Stimulated activated CD8-positive, alpha-beta memory T cell treated with anti-CD3 and anti-CD28 coated beads, Interleukin-7, amount 100 ng/mL, for 48 hours (primary cell): ENCODE data around the gene NEK4.

ENCODE experiments used
- DNase-seq, 2 donors: peaks; one replicate each; pipeline ENCODE4 v3.0.0-alpha.2; 2020; ENCODE audit warnings: low read depth in 1 of 2; ENCODE audit errors: extremely low read depth in 1 of 2

The NEK4 gene

DNA sequence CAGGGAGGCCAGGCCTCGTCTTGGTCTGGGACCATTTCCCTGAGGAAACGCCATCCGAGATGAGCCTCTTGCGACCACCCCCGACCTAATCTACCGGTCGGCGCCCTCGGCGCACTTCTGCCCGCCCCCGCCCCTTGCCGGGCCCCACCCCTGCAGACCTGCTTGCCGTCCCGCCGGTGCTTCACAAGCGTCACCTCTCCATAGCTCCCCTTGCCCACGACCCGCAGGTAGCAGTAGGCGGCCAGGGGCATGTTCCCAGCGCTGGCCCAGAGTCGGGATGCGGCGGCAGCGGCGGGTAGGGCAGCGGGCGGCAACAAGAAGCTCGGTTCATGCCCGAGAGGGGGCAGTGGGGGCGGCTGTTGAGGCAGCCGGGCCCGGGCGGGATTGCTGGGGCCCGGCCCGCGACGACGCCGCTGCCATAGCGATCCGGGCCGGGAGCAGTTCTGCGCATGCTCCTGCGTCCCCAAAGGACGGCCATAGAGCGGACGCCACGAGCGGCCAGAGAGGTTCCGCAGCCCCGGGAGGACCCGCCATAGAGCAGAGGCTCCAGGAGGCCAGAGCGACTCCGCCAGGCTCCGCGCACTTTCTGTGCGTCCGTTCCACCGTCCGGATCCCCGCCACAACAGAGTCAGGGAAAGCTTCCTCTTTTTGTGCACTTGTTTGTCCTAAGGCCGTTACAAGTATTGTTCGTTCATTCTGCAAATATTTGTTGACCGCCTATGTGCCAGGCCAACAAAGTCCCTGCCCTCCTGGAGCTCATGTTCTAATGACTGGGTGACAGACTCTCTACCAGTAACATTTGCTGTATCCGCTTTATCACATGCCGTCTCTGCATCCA, at the start of gene NEK4:
Gene NEK4 (minus strand): TSS at position 445 of the 838 bp plus-strand sequence. CDS start 194 bp downstream, at position 251.
- peak; percentile 81 to 87 for DNase-seq

DNA sequence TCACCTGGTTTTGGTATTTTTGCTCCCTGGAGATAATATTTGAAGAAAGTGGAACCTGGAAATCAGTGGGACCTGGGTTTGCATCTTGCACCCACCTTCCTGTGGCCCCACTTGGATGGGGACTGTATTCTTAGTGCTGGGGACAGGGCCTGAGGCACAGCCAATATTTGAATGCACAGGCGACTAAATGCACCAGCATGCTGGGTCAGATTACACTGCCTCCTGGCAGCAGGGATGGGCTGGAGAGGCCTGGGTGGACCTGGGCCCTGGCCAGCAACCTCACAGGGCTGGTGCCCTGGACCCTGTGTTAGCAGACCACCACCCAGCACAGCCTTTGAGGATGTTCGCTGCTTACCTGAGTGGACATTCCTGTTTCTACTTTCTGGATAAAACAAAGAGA, 49.2 kb upstream of the NEK4 start:
- no peak for DNase-seq

DNA sequence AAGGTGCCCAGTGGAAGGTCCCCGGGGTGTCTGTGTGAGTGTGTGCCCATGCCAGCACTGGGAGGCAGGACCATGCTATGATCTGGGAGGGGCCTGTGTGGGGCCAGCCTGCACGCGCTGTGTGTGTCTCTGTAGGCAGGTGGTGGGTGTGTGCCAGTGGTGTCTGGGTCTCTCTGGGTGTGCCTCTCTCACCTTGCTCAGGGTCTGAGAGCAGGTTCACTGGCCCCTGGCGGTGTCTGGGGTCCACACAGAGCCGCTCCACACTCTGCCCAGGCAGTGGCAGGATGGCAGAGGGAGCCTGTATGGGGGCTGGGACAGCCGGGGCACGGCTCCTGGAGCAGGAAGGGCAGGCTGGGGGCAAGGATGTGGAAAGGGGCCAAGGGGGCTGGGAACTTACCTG, 47.1 kb upstream of the NEK4 start:
- DNase-seq = no peak

DNA sequence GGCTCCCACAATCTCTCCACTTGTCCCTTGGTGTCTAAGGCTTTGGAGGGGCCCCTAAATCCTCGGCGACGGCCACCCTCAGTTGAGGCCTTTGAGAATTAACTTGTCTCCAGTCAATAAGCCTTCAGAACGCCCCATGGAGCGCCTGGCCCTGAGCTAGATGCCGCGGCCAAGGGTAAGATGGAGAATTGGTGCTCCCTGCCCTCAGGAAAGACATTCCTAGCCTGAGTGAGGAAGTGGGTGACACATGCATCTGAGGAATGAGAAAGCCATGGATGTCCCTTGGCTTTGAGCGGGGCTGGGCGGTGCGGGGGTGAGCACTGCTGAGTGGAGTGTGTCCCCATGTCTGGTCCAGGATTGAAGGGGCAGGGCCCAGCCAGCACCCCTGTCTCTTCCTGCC, 46.5 kb upstream of the NEK4 start:
- no peak for DNase-seq

DNA sequence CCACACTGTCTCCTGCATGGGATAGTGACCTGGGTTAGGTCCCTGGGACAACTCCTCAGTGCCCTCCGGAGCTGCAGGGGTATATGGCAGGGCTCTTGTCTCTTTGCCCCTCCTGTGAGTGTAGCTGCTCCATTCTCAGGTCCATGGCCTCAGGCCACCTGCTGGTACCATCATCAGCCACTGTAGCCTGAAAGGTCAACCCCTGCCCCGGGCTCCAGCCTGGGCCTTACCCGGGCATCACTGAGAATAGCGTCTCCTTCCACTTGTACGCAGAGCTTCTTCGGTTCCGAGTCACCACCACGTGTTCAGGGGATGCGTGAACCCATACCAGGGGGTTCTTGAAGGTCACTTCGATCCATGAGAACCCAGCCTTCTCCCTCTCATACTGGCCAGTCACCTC, 45.9 kb upstream of the NEK4 start:
- DNase-seq = no peak

DNA sequence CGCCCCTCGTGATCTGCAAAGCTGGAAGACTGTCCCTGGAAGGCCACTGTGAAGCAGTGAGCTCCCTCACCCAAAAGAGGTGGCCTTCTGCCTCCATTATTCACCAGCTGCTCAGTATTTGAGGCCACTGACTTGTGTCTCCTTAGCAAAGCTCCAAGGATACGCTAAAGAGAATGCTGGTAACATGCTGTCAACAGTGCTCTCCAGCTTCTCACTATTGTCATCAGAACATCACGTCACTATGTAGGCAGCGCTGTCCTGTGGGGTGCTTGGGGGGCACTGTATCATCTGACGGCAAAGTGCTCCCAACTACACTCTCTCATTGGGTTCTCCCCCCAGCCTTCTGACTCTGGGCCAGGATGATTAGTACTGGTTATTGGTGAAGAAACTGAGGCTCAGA, 45.5 kb upstream of the NEK4 start:
- no peak for DNase-seq

DNA sequence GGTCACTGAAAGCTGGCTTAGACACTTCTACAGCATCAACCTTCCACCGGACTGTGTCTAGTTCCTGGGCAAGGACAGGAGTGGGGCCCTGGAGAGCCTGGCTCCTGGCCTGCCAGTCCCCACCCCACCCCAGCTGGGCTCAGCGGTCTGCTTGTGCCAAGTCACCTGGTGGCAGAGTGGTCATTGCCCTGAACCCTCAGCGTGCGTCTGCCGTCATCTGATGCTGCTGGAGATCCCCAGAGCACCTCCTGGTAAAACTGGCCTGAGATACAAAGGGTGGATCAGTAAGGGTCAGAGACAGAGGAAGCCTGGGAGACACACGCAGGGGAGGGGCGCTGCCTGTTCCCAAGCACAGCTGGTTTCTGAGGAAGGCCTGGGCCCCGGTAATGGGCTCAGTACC, 43.1 kb upstream of the NEK4 start:
- DNase-seq = no peak

DNA sequence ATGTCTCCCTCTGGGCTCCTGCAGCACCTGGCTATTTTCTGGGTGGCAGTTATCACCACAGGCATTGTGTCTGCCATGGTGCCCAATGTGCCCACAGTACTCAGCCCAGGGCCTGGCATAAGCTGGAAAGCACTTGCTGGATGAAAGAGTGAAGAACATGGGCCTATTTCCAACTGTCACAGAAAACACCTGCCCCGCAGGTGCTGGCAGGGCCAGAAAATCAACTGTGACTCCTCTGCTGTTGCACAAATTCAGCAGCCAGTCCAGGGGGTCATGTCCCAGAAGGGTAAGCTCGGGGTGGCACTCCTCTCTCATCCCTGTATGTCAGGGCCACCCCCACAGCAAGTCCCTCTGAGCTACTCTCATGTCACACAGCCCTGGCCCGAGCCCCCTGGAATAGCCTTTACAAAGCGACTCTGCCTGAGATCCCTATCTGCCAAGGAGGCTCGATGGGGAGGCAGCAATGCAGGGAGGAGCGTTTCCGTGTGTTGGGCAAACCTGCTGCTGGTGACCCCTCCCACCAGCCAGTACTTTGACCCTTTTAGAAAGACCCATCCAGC, 40.8 kb upstream of the NEK4 start:
- no peak for DNase-seq

DNA sequence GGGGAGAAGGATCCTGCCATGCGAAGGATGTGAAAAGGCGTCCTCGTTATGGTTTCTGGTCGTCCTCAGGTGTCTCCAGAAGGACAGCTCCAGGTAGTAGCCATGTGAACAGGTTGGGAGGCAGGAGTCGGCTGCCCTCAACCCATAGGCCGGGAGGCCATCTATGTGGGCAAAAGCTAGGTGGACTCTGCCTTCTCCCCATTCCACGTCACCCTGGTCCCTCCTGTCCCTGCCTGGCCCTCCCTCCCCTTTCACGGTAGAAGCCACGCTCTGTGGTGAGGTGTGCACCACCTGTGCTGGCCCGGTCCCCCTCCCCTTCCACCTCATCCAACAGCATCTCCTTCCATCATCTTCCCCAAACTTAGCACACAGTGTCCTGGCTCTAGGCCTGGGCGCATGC, 40.2 kb upstream of the NEK4 start:
- no peak for DNase-seq

DNA sequence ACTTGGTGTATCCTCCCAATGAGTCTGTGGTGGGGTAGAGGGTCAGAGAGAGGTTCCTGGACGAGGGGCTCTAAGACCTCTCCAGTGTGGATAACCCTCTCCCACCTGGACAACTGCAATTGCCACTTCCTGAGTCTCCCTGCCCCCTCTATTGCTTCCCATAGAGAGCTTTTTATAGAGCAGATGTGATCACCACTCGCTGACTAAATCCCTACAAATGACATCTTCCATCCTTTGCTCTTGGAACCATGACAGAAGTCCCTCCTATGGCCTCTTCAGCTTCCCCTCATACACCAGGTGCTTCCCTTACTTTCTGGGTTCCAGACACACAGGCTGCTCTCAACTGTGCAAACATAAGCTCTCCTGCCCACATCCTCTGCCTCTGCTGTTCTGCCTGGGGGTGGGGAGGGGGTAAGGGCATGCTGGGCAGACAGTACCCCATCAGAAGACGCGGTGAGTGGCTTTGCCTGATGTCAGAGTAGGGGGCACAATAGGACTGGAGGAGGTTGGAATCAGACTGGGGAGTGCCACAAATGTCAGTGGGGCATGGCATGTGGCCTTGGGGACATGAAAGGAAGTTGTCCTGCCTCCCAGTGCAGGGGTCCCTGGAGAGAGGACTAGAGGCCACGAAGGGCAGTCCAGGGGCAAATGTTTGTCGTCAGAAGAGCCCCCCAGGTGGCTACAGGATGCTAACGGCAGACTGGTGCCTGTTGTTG, 39.1 kb upstream of the NEK4 start:
- DNase-seq = no peak

DNA sequence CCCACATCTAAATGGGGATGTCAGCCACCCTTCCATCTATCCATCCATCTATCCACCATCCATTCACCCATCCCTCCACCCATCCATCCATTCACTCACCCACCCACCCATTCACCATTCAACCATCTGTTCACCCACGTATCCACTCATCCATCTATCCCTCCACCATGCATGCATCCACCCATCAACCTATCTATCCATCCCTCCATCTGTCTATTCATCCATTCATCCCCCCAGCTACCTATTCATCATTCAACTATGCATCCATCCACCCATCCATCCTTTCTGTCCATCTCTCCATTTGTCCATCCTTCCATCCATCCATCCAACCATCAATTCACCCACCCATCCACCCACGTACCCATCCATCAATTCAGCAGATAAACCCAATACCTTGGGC, 38.4 kb upstream of the NEK4 start:
- no peak for DNase-seq

DNA sequence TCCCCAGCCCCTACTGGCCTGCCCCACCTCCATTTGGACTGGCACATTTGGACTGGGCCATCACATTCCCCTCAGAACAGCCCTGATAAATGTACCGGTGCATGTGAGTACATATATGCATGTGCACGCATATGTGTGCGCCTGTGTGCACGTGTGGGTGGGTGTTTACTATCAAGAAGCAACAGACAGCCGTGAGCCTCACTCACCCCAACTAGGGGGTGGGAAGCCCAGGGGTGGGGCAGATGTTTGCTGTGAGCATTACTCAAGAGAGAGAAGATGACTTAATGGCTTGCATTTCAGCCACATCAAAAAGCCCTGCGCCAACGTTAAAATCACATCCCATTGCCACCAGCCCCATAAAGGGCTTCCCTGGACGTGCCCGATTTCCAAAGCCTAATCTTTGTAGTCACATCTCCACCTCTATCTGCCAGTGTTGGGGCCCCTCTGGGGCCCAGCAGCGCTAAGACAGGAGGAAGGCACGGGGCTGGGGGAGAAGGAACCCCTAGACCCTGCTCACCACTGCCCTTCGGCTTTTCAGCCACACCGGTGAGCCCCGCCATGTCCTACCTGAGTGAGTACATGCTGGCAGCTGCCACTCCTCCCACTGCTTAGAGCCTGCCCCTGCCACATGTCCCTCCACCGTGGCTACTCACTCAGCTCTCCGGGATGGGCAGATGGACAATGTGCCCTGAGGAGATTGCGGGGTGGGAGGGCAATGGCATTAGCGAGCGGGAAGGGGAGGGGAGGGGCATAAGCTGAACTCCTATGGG, 34.7 kb upstream of the NEK4 start:
- no peak for DNase-seq

DNA sequence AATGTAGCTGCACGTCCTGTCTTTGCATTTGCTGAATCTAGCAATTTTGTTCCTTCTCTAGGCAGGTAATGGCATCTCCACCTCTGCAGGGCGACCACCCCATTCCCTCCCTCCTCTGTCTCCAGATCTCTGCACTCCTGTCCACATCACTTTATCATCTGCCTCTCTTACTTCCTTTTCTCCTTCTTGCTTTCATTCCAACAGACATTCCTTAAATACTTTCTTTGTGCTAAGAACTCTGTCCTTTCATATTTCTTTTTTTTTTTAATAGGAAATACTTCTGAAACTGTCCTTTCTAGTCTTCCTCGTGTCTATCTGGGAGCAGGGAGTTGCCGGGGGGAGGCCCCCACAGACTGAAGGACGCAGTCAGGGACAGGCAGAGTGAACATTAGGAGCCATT, 31.1 kb upstream of the NEK4 start:
- DNase-seq = no peak

DNA sequence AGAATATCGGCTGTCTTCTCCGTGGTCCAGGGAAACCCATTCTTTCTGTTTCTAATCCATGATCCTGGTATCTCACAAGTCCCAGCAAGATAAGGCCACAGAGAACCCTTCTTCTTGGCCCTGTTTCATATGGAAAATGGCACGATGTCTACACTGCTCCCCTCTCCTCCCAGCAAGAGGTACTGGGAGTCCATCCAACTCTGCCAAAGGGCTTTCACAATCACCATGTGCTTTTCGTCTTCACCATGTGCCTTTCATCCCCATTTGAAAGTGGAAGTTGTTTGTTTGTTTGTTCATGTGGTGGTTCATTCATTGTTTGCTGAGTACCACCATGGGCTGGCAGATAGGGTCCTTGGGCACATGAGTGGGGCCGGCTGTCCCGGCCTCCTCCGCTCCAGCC, 29.3 kb upstream of the NEK4 start:
- no peak for DNase-seq

DNA sequence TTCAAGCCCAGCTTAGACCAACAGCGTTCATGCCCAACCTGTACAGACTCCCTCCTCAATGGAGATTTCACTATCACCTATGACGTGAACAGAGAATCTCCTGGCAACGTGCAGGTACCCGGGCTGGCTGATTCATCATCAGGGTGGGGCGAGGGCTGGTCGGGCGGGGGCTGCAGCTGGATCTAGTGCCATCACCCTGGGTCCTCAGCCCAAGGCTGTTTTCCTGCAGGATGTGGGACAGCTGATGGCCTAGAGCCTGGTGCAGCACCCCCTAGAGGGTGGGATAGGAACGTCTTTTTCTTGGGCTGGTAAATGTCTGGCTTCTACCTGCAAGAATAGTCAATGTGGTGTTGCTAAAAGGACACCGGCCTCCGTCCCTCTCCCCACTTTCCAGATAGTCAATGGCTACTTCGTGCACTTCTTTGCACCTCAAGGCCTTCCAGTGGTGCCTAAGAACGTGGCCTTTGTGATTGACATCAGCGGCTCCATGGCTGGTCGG, 28.3 kb upstream of the NEK4 start:
- DNase-seq = peak in 1 of 2 donors; percentile 7

DNA sequence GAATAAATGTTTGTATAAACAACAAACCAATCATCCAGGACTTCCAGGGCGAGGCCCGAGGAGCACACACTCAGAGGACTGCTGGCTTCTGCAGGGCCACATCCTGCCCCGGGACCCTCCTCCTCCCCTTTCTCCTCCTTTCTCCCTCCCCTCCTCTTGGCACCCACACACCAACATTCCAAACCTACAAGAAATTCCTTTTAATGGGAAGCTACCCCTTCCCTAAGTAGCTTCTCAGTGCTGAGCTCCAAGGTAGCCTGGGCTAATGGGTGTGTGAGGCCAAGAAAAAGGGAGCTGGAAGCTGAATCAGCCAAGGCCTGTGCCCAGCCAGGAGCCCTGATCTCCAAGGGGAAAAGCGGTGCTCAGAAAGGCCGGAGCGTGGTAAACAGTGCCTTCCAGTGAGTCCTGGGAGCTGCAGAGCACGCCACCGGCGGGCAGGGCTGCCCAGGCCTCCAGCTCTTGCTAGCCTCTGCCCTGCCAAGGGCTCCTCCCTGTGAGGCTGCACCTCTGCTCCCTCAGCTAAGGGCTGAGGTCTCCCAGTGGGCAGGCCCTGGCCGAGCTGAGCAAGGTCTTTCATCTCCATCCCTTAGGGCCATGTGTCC, 27.7 kb upstream of the NEK4 start:
- DNase-seq = no peak

DNA sequence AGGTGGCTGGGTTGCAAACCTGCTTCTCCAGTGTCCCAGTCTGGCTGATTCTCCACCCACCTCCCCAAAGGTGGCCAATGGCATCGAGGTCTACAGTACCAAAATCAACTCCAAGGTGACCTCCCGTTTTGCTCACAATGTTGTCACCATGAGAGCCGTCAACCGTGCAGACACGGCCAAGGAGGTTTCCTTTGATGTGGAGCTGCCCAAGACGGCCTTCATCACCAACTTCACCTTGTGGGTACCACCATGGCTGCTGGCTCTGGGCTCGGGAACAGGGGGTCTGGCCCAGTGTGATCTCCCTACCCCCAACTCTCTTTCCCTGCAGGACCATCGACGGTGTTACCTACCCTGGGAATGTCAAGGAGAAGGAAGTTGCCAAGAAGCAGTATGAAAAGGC, 25.7 kb upstream of the NEK4 start:
- DNase-seq = no peak

DNA sequence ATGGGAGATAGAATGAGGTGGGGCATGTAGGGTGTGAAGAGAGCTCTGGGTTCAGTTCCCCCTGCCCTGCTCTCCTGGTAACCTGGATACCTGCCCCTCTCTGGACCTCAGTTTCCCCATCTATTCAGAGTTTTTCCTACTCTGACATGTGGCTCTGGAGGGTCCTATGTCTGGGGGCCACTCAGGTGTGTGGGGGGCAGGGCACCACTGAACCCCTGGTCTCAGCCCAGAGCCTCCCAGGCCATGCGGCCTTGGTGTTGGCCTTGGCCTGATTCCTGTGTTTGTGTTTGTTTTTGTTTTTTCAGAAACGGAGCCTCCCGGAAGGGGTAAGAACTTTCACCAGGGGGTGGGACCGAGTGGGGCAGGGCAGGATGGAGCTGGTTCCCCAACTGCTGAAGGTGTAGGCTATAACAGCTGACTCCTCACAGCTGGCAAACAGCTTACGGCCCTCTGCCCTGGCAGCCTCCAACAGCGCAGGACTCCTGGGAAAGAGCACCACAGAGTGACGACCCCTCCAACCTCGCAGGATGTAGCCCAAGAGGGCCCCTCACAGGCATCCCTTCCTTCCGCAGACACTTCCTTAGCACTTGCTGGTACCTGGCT, 24.7 kb upstream of the NEK4 start:
- no peak for DNase-seq

DNA sequence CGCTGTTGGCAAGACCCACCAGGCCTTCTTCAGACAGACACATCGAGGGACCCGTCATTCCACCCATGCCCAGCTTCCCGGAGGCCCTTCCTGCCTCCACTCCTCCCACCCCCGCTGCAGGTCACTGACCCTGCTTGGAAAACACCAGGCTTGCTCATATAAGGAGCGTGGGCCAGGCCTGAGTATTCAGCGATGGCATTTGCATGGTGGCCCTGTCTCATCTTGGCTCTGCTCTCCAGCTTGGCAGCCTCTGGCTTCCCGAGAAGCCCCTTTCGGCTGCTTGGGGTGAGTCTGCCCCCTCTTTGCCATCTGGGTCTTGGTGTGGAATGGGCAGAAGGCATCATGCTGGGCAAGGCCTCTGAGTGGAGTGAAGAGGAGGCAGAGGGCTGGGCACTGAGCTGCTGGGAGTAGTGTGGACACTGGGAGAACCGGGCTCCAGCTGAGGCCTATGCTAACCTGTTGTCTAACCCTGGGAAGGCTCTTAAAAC, 23.9 kb upstream of the NEK4 start, which contains the start of gene ITIH3:
Gene ITIH3 (plus strand): TSS at position 185 of the 488 bp plus-strand sequence. CDS start 8 bp downstream, at position 193.
- DNase-seq = no peak
